Ecto neural progenitor cell (in vitro differentiated cells): Measurements from ENCODE around the gene CDK11A.
"Not testable (repeated sequence)": the region's sequence is repeated elsewhere in the genome, so short reads cannot be mapped to it uniquely, and the experiment has no call there.

Experiments used
- DNase-seq: peaks from one replicate; pipeline ENCODE4 v3.0.0-alpha.2; 2018; ENCODE audit warnings: low spot score

CDK11A gene

GRCh38 chr1:1721201-1721600 lies 3.0 kb downstream of the CDK11A start:
- DNase-seq, result no peak

GRCh38 chr1:1715109-1715883 lies 8.9 kb downstream of the CDK11A start:
- not testable (repeated sequence) for DNase-seq

GRCh38 chr1:1707897-1708296 lies 16.3 kb downstream of the CDK11A start:
- DNase-seq, result not testable (repeated sequence)

- not testable (repeated sequence) for DNase-seq
These were observed 16.9 kb downstream of the CDK11A start for GRCh38 chr1:1707241-1707640.

- not testable (repeated sequence) for DNase-seq
These were observed 18.5 kb downstream of the CDK11A start for GRCh38 chr1:1705623-1706022.

- DNase-seq, result not testable (repeated sequence)
These were observed 19.7 kb downstream of the CDK11A start for GRCh38 chr1:1704284-1704957.

GRCh38 chr1:1703796-1704195 lies 20.4 kb downstream of the CDK11A start:
- DNase-seq, result no peak

GRCh38 chr1:1702506-1702905 lies 21.7 kb downstream of the CDK11A start:
- not testable (repeated sequence) for DNase-seq

- not testable (repeated sequence) for DNase-seq
These were observed 23.6 kb downstream of the CDK11A start for GRCh38 chr1:1700557-1700956.

GRCh38 chr1:1700067-1700466 lies 24.1 kb downstream of the CDK11A start:
- not testable (repeated sequence) for DNase-seq

- DNase-seq, result not testable (repeated sequence)
These were observed 25.1 kb downstream of the CDK11A start for GRCh38 chr1:1699061-1699460.

- DNase-seq, result not testable (repeated sequence)
These were observed 26.6 kb downstream of the CDK11A start for GRCh38 chr1:1697358-1698183.

GRCh38 chr1:1696431-1697357 lies 27.5 kb downstream of the CDK11A start:
- not testable (repeated sequence) for DNase-seq

- peak; percentile 92 for DNase-seq
These were observed 31.2 kb downstream of the CDK11A start, which contains the start of gene SLC35E2B for GRCh38 chr1:1692714-1693647. Gene SLC35E2B, minus strand, starts transcription at chr1:1692795. Its CDS starts 16,096 bp downstream, at chr1:1676699.

- DNase-seq, result peak; percentile 71
These were observed 31.8 kb downstream of the CDK11A start for GRCh38 chr1:1692324-1692713.

GRCh38 chr1:1691443-1691842 lies 32.7 kb downstream of the CDK11A start:
- not testable (repeated sequence) for DNase-seq

- DNase-seq, result not testable (repeated sequence)
These were observed 34.6 kb downstream of the CDK11A start for GRCh38 chr1:1689526-1689925.

GRCh38 chr1:1687846-1688245 lies 36.3 kb downstream of the CDK11A start:
- no peak for DNase-seq

- DNase-seq, result no peak
These were observed 40.0 kb downstream of the CDK11A start for GRCh38 chr1:1684031-1684681.
